HepG2 (cell line): Measurements from ENCODE around the gene PHACTR1. TPM values are rescaled to one million over a fixed set of nuclear protein-coding genes. Genes with fewer than 3 reads are reported as not detected.

ENCODE experiments used
- ATAC-seq: fragments of 200-7000 bp; cut with Tn5 transposase; 3 replicates; pipeline ENCODE4 v1.9.1; 2020; ENCODE audit warnings: mild to moderate bottlenecking, moderate library complexity
- BruUV-seq: library from RNA; stranded (reverse); fragments of 400-500 nt; replicated peaks from 2 replicates; lab custom pipeline; 2021; lab: Mats Ljungman, UMichigan
- CTCF ChIA-PET: fragments of 300-600 bp; formaldehyde crosslinking; extraction: SDS; loops from one replicate; lab custom pipeline; 2021; ENCODE audit warnings: low total read pairs, inconsistent platforms, low intra/inter-chr PET ratio; lab: Yijun Ruan, JAX
- POLR2A ChIA-PET: fragments of 350-600 bp; sonication (Branson Sonifier 250); formaldehyde crosslinking; loops from one replicate; lab custom pipeline; 2020; ENCODE audit warnings: antibody characterized with exemption, inconsistent platforms; lab: Yijun Ruan, JAX
- DNase-seq: peaks from one replicate; pipeline ENCODE4 v3.0.0-alpha.2; 2015; ENCODE audit warnings: low spot score
- FAIRE-seq: peaks from 3 replicates; lab custom pipeline; 2011; peaks lifted over from hg19 to GRCh38; lab: Jason Lieb, UNC
- H2AFZ ChIP-seq: one replicate; pipeline ENCODE4 v1.6.1; 2011; ENCODE audit warnings: low read length, inconsistent platforms
- H3K27ac ChIP-seq: fragments of 300-600 bp; 3 replicates; pipeline ENCODE4 v1.8.0; 2011; ENCODE audit warnings: mixed run types, mild to moderate bottlenecking, mixed read lengths, low read length, inconsistent platforms; ENCODE audit not compliant: insufficient read depth; ENCODE audit errors: extremely low read length
- H3K27me3 ChIP-seq, 2 experiments: fragments of 200-600 bp in 1 of 2; 2 replicates in 1 of 2; 3 replicates in 1 of 2; pipeline versions ENCODE4 v1.6.0 to v1.8.0; 2011; ENCODE audit warnings: low read length in 2 of 2, mild to moderate bottlenecking in 2 of 2, moderate library complexity in 2 of 2, inconsistent platforms in 1 of 2; ENCODE audit not compliant: insufficient read depth in 2 of 2, control insufficient read depth in 1 of 2
- H3K36me3 ChIP-seq, 2 experiments: fragments of 200-600 bp in 1 of 2; replicated peaks in 1 of 2; 2 replicates in 1 of 2; 3 replicates in 1 of 2; pipeline versions ENCODE4 v1.5.1 to v1.8.0; 2011; ENCODE audit warnings: low read length in 2 of 2, inconsistent platforms in 1 of 2; ENCODE audit not compliant: insufficient read depth in 2 of 2, control insufficient read depth in 1 of 2
- H3K4me1 ChIP-seq: 2 replicates; pipeline ENCODE4 v1.5.1; 2012; ENCODE audit warnings: low read length, inconsistent platforms; ENCODE audit not compliant: insufficient read depth
- H3K4me2 ChIP-seq: 2 replicates; pipeline ENCODE4 v1.6.0; 2011; ENCODE audit warnings: low read depth, low read length, inconsistent platforms
- H3K4me3 ChIP-seq, 3 experiments: fragments of 200-600 bp in 1 of 3; sonication (generic), shearing (Covaris generic) in 1 of 3; replicated peaks in 1 of 3; 2 replicates each; pipeline ENCODE4 v1.5.1; 2011 to 2016; ENCODE audit warnings: low read length in 3 of 3, inconsistent platforms in 2 of 3, low read depth in 2 of 3, mild to moderate bottlenecking in 2 of 3, control low read depth in 1 of 3, mixed read lengths in 1 of 3; ENCODE audit not compliant: insufficient read depth in 1 of 3
- H3K79me2 ChIP-seq: one replicate; pipeline ENCODE4 v1.6.1; 2011; ENCODE audit warnings: low read length, inconsistent platforms; ENCODE audit not compliant: insufficient read depth
- H3K9ac ChIP-seq: 2 replicates; pipeline ENCODE4 v1.6.0; 2011; ENCODE audit warnings: mild to moderate bottlenecking, low read depth, low read length, inconsistent platforms; ENCODE audit not compliant: insufficient read depth
- H3K9me3 ChIP-seq: 2 replicates; pipeline ENCODE4 v1.5.1; 2012; ENCODE audit warnings: mild to moderate bottlenecking, low read length
- H4K20me1 ChIP-seq: 2 replicates; pipeline ENCODE4 v1.6.0; 2011; ENCODE audit warnings: inconsistent platforms, mild to moderate bottlenecking, low read length, moderate library complexity; ENCODE audit not compliant: insufficient read depth
- ATF7 ChIP-seq, 2 experiments: fragments of 450-650 bp in 1 of 2; sonication (generic) in 1 of 2; formaldehyde crosslinking in 1 of 2; IDR thresholded peaks; 2 replicates each; pipeline versions ENCODE4 v1.4.0 to v1.6.1; 2016 to 2020; ENCODE audit warnings: antibody characterized with exemption in 1 of 2, mild to moderate bottlenecking in 1 of 2, missing genetic modification reagents in 1 of 2
- CEBPB ChIP-seq: IDR thresholded peaks from 2 replicates; pipeline ENCODE4 v1.6.1; 2011; ENCODE audit warnings: low read depth, low read length, improper control_type of control experiment, borderline replicate concordance
- FOSL1 ChIP-seq: sonication (generic); formaldehyde crosslinking; IDR thresholded peaks from 2 replicates; pipeline ENCODE4 v1.9.0; 2021; ENCODE audit warnings: missing genetic modification reagents, borderline replicate concordance
- KAT7 ChIP-seq: IDR thresholded peaks from 2 replicates; pipeline ENCODE4 v1.6.1; 2018; ENCODE audit warnings: borderline replicate concordance, missing compliant biosample characterization
- PHF8 ChIP-seq: sonication (generic); formaldehyde crosslinking; IDR thresholded peaks from 2 replicates; pipeline ENCODE4 v1.5.0; 2020; ENCODE audit warnings: missing genetic modification reagents
- ZNF143 ChIP-seq: sonication (generic); formaldehyde crosslinking; IDR thresholded peaks from 2 replicates; pipeline ENCODE4 v1.4.0; 2020; ENCODE audit warnings: missing genetic modification reagents
- ZNF547 ChIP-seq: sonication (generic); formaldehyde crosslinking; IDR thresholded peaks from 2 replicates; pipeline ENCODE4 v1.5.1; 2020; ENCODE audit warnings: mild to moderate bottlenecking, missing genetic modification reagents
- ZSCAN29 ChIP-seq: sonication (generic); formaldehyde crosslinking; conservative IDR thresholded peaks from 2 replicates; pipeline ENCODE4 v1.4.0; 2020; ENCODE audit warnings: mild to moderate bottlenecking, missing genetic modification reagents
- WGBS: methylation state at CpG from one replicate; pipeline ENCODE4 v1.1.6; 2017; ENCODE audit warnings: low lambda C conversion rate; 5-methylcytosine and 5-hydroxymethylcytosine counted together
- in situ Hi-C: cut with HindIII; loops from 2 replicates; pipeline ENCODE4 v1.10.0; 2017; ENCODE audit warnings: low pct_unique_long_range_greater_than_20kb; ENCODE audit not compliant: extremely low pct_ligation_motif_present
- intact Hi-C: fragments of 100-400 bp; cut with micrococcal nuclease; formaldehyde crosslinking; loops from one replicate; pipeline ENCODE4 v1.10.0; 2022; ENCODE audit not compliant: unreplicated experiment
- polyA plus RNA-seq, 8 experiments: library from polyadenylated mRNA; depleted of rRNA in 3 of 8; stranded (reverse) in 7 of 8; unstranded in 1 of 8; fragments of >200 nt; fragmentation: Illumina TruSeq in 4 of 8; extraction: Trizol in 4 of 8; gene quantifications; 2 replicates each; pipeline versions ENCODE4 v1.2.1 to v1.2.3, GENCODE V29; 2011 to 2016; ENCODE audit warnings: low read depth in 4 of 8, missing spikeins in 1 of 8, mixed read lengths in 1 of 8; ENCODE audit not compliant: insufficient read depth in 1 of 8
- total RNA-seq, 5 experiments: library from RNA; depleted of rRNA; stranded (reverse); fragments of >200 nt; fragmentation: Illumina TruSeq; extraction: Trizol; gene quantifications; 2 replicates each; pipeline ENCODE4 v1.2.3, GENCODE V29; 2016; ENCODE audit warnings: low read depth in 1 of 5

Gene PHACTR1
- total and polyA plus RNA-seq, 2 of the 13 experiments (the other 11 are each of a cell fraction or from before 2014, with no cell fraction given), result 0.09 TPM; not detected in 1

DNA sequence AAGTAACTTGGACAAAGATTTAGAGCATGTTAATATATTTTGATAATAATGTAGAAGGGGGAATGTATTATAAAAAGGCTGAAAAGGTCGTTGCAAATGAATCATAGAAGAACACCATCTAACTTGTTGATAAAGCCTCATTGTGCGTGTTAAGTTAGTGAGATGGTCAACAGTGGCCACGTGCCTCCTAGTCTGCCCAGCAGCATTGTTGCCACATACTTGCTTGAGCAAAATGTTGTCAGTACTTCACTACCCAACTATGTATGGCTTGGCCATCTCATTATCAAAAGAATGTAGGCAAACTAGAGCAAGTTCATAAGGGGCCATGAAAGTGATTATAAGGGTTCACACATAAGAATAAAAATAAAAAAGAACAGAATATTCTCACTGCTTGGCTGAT lies 84.6 kb downstream of the PHACTR1 start:
- H3K36me3 ChIP-seq, result no peaks in the 10 kb centered on the region
- WGBS, result 0% methylated on average over 3 of the region's 3 CpGs
- FAIRE-seq, result no peak
- H3K9ac ChIP-seq, result no peak overlapping the region
- no peaks in the 10 kb centered on the region for H4K20me1 ChIP-seq
- no peak for ATAC-seq
- H3K4me3 ChIP-seq, result no peak overlapping the region
- H2AFZ ChIP-seq, result no peak overlapping the region
- H3K4me2 ChIP-seq, result no peak overlapping the region
- H3K9me3 ChIP-seq, result no peaks in the 10 kb centered on the region
- in situ Hi-C loops (no loop called here), intact Hi-C loops (no loop called here)
- no peak for DNase-seq
- no peaks in the 10 kb centered on the region for H3K27me3 ChIP-seq
- no peak overlapping the region for H3K27ac ChIP-seq
- no peaks in the 10 kb centered on the region for H3K79me2 ChIP-seq
- ChIA-PET CTCF (no interaction called here), POLR2A (no interaction called here)
- no peak for TF ChIP-seq KAT7 (CRISPR knock-in tag)
- no peak for TF ChIP-seq ZSCAN29 (CRISPR knock-in tag)
- TF ChIP-seq PHF8 (CRISPR knock-in tag), result no peak
- no peak for TF ChIP-seq ZNF547 (CRISPR knock-in tag)
- no peak for TF ChIP-seq ZNF143 (CRISPR knock-in tag)
- TF ChIP-seq, all 625 proteins: peak for 0
- no TSS peak for BruUV-seq
- no peaks in the 10 kb centered on the region for H3K4me1 ChIP-seq

DNA sequence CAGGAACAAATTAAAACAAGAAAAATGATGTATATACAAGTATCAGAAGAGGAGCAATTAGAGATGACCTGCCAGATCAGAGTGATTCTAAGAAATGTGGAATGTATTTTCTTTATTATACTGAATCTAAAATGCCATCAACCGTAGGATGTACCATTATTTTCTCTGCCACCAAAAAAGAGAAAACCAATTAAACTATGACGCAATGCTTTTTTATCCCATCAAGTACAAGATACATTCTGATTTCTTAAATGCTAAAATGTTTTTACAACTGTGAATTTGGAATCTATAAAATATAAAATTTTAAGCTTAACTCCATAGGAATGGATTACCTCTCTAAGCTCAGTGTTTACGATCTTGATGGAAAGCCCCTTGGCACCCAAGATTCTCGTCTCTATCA lies 85.9 kb downstream of the PHACTR1 start:
- POLR2A ChIA-PET, result no interaction called here
- 42% methylated on average over 4 of the region's 4 CpGs for WGBS
- no peak for DNase-seq
- Histone ChIP-seq H3K4me3 (no peak overlapping the region), H3K27me3 (no peaks in the 10 kb centered on the region), H3K9ac (no peak overlapping the region), H3K36me3 (no peaks in the 10 kb centered on the region), H4K20me1 (no peaks in the 10 kb centered on the region), H3K4me1 (no peaks in the 10 kb centered on the region), H3K9me3 (no peaks in the 10 kb centered on the region), H3K4me2 (no peak overlapping the region), H3K27ac (no peak overlapping the region), H2AFZ (no peak overlapping the region), H3K79me2 (no peaks in the 10 kb centered on the region)
- TF ChIP-seq FOSL1 (CRISPR knock-in tag) (no peak), ATF7 (IDR thresholded peaks at IDR 0.05) (peak; percentile 49), ATF7 (CRISPR knock-in tag; IDR thresholded peaks at IDR 0.05) (no peak), CEBPB (peak; percentile 53; the same call in 1 of the 2 replicates)
- BruUV-seq, result no TSS peak
- intact Hi-C loops, result no loop called here
- no peak for ATAC-seq
- in situ Hi-C loops, result no loop called here
- FAIRE-seq, result no peak
- CTCF ChIA-PET, result no interaction called here
